HS-27A (cell line): ENCODE data around the gene TSEN15.
"Not testable (repeated sequence)": the region's sequence is repeated elsewhere in the genome, so short reads cannot be mapped to it uniquely, and the experiment has no call there.

Source experiments
- DNase-seq: peaks from one replicate; pipeline ENCODE4 v3.0.0-alpha.2; 2012; ENCODE audit warnings: low read depth, missing footprints

Gene TSEN15

DNA sequence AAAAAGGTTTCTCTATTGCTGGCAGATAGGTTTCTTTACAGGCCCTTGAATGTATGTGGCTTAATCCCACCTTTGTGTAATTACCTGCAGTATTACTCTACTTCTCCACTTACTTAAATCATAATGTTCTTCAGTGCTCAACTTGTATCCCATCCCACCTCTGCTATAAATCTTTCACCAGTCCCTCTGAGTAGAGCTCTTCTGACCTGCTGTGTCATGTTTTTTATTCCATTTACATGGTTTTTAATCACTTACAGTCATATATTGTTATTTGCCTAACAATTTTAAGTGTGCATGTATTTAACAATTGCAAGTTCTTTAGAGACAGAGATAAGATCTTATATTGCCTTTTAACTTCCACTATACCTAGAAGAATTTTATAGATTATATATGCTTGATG, 2.4 kb downstream of the TSEN15 start:
- DNase-seq, result no peak

DNA sequence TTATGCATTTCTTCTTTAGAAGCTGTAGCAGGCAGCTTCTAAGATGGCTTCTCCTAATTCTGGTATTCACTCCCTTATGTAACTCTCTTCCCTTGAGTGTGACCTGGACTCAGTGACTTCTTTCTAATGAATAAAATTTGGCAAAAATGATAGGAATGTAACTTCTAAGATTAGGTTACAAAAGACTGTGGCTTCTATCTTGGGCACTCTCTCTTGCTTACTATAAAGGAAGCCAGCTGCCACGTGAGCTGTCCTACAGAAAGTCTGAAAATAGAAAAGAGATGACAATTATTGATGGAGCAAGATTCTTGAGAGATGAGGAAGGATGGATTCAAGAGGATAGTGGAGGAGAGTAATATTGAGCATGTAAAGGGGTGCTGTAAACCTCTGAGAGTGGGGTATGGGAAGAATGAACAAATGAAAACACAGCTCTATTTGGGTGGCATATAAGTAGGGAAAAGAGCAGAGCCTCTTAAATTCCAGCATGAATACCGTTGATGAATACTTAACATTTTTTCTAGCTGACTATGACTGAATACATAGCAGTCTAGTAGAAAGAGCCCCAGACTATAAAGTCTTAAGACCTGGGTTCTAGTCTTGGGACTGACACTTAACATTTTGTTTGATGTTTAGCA, 5.5 kb downstream of the TSEN15 start:
- DNase-seq, result peak; percentile 91

DNA sequence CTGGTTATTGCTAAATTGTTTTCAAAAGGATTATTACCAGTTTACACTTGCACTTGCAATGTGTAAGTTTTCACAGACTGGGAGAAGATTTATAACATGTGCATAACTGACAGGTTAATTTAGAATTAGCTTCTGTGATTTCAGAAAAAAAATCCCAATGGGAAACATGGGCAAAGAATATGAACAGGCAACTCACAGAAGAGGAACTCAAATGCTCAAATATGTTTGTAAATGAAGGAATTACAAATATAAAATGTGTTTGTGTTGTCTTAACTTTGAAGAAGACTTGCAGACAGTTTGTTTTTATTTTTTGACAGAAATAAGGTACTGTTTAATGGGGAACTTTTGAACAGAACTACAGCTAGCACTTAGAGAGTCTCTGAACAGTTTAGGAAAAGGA, 8.4 kb downstream of the TSEN15 start:
- no peak for DNase-seq

DNA sequence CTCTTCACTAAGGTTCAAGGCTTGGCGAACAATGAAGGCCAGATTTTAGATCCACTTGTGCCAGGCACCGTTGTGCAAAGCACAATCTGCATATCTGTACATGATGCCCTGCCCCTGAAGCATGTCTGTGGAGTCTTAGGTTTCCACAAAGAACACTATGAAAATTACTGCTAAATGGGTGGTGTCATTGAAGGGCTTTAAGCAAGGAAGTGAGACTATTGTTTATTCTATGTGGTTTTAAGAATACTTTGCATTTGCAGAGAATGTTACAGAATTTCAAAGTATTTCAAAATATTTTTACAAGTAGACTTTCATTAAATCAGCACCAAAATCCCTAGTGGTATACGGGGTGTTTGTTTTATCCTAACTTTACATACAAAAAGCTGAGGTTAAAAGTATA, 8.8 kb downstream of the TSEN15 start:
- no peak for DNase-seq

DNA sequence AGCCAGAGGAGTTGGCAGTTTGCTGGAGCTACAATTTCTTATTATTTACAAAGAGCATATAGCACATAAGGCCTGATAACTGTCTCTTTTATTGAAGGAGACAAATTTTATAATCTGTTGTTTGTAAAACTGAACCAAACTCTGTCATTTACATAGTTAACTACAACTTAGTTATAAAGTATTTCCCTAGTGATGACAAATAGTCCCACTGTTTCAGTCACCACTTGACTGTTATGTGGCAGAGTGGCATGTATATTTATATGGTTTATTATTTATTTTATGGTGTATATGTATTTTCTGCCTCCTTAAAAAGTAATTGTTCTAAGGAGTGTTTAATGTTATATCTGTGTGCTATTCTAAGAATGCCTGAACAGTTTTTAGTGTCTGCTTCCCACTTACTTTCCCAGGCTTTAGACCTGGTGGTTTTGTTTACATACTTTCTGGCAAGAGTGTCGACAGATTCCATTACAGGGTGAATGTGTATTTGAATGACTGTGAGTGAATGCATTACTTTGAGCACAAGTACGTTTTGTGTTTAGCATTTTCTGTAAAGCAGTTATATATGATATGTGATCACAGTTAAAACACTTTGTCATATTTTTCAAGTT, 10.0 kb downstream of the TSEN15 start:
- DNase-seq, result no peak

DNA sequence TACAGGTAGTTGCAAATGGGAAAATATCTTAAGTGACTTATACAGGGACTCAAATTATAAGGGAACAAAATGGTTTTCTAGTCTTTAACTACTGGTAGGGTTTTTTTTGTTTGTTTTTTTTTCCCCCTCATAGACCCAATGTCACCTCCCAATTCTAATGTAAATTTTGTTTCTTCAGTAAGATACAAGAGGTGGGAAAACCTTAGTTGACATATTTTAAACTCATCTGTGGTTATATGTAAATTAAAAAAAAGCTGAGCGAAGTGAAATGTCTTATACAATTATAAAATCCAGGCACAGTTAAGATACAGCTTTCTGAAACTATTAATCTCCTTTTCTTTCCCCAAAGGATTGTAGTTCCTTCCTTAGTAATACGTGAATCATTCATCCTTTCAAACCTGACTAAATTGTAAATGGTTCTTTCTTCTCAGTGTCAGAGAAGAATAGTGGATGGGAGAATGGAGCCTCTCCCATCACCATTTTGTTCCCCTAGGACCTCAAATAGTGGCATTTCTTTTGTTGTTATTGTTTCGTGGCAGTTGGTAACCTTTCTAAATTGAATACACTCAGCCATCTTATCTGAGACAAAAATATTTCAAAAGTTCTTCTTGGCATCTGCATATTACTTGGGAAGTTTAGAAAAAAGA, 11.2 kb downstream of the TSEN15 start:
- no peak for DNase-seq

DNA sequence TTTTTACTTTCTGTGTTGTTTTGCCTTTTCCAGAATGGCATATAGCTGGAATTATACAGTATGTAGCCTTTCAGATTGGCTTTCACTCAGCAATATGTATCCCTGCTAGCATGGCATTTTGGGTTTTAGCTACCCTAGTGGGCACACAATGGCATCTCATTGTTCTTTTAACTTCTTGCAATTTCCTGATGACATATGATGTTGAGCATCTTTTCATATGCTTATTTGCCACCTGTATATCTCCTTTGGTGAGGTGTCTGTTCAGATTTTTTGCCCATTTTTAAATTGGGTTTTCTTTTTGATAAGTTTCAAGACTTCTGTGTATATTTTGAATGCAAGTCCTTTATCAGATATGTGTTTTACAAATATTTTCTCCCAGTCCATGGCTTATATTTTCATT, 14.0 kb downstream of the TSEN15 start:
- DNase-seq, result no peak

DNA sequence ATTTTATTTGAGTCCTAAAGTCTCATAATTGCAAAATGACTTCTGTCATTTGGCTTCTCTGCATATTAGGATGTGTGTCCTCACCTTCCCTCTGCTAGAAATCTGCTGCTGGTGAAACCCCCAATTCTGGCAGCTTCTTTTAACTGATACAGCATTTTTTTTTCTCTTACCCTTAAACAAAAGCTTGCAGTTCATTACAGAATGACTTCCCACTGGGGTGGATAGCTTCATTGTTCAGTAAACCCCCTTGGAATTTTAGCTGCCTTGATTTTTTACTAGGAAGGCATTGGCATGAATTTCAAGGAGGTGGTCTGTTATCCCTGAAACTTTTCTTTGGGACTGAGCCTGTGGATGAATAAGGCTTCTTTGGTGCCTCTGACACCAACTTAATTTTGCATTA, 16.8 kb downstream of the TSEN15 start:
- no peak for DNase-seq

DNA sequence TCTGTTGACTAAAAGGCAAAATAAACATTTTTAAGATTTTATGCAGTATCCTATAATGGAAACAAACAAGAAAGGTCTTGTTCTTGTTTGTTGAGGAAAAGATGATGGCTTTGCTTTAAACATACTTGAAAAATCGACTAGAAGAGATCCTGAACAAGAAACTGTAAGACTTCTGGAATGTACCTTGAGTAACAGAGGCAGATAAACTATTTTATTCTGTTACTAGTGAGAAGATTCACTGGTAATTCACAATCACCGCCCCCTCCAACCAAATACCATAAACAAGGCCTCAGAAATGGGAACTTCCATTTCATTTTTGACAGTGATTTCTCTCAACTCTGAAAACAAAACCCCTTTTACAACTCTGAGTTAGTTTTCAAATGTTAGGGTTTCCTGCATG, 18.1 kb downstream of the TSEN15 start:
- DNase-seq, result no peak

DNA sequence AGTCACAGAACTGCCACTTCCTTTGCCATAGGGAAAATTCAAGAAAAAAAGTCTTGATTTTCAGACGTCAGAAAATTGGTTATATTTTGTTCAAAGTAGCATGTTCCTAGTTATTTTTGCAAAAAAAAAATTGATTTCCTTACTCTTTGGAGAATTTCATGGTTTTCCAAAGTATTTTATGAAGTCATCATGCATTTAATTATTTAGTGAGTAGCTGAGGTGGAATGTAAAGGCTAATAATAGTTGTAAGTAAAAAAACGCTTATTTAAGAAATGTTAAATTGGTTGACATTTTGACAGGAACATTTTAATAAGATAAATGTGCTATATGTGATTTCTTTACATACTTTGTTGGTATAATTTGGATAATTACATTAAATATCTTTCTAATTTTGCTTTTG, 20.8 kb downstream of the TSEN15 start:
- no peak for DNase-seq

DNA sequence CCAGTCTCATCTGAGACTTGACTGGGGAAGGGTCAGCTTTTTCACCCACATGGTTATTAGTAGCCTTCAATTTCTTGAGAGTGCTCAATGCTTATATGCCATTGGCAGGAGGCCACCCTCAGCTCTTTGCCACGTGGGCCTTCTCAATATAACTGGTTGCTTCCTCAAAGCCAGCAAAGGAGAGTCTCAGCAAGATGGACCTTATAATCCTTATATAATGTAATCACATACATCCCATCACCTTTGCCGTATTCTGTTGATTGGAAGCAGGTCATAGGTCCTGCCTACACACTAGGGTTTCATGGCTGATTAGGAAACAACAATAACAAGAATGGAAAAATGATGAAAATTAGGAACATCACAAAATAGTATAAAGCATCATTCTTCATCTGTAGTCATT, 22.9 kb downstream of the TSEN15 start:
- no peak for DNase-seq

DNA sequence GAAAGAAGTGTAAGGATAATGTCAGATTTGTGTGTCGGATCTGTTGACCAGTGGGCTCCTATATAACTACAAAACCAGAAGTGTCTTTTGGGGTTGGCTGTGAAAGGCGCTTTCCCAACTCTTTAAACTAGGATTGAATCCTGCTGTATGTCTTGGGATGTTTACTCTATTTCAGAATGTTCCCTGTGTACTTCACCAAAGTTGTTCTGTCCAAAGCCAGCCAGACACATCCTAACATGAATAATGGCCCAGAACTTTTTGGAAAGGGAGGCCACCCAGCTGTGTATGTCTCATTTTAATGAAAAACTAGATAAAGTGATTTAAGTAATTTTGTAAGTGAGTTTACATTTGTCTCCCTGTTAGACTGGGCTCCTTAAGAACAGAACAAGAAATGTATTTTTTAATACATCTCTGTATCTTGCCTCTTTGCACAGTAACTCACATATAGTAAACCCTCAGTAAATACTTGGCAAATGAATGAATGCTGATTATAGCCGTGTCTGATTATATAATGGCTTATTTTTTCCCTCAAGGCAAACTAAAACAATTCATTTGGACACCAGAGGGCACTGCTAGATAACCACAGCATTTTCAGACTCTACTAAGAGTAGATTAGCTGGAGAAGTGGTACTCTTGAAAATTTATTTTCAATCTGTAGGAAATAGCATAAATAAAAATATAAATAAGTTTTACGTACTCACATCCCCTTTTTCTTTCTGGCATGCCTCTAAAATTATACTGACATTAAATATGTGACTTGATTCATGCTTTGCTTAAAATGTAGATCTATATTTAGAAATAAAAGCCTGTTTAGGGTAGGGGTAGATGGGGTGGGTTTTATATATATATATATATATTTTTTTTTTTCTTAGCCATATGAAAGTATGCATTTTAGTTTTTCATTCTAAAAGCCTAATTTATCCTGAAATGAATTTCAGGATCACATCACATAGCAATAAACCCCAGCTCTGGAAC, 23.8 kb downstream of the TSEN15 start:
- no peak for DNase-seq

DNA sequence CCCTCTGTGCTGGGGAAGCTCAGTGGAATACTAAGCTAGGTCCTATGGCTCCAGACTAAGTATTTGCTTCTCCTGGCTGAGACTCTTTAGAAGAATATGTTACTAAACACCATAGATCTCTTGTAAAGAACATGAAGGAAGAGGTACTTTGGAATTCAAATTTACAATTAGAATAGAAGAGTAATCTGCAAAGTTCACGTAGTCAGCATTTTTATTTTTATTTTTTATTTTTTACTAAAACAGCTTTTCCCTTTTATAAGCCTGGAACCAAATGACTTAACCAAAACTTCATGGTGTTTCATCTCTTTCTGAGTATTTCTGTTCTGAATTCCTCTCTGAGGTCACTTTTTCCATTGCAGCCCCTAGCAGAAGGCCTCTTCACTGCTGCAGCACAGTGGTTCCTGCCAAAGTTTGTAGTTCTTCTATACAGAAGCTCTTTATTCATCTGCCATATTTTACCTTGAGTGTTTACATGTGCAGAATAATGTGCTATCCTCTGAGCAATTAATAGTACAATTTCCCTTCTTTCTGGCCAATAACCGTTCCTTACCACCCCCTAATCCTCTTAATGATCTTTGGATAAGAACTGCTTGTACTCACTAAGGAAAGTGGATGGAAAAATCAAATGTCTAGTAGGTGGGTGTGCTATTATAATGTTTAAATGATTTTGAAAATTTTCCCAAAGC, 27.2 kb downstream of the TSEN15 start:
- DNase-seq, result no peak

DNA sequence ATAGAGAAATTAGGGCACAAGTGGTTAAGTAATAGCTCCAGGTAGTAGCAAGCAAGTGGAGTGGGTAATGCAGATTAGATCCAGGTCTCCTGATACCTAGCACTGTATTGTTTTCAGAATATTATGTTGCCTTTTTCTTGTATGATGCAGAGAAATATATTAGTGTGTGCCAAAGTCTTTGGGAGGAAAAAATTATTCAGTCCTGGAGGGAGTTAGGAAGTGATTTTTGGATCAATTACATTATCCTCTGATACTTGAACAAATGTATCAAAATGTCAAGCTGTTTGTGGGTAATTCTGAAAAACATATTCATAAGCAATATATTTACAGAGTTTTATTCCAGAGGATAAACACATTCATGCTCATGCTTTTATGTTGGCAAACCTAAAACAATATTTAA, 28.8 kb downstream of the TSEN15 start:
- DNase-seq, result no peak

DNA sequence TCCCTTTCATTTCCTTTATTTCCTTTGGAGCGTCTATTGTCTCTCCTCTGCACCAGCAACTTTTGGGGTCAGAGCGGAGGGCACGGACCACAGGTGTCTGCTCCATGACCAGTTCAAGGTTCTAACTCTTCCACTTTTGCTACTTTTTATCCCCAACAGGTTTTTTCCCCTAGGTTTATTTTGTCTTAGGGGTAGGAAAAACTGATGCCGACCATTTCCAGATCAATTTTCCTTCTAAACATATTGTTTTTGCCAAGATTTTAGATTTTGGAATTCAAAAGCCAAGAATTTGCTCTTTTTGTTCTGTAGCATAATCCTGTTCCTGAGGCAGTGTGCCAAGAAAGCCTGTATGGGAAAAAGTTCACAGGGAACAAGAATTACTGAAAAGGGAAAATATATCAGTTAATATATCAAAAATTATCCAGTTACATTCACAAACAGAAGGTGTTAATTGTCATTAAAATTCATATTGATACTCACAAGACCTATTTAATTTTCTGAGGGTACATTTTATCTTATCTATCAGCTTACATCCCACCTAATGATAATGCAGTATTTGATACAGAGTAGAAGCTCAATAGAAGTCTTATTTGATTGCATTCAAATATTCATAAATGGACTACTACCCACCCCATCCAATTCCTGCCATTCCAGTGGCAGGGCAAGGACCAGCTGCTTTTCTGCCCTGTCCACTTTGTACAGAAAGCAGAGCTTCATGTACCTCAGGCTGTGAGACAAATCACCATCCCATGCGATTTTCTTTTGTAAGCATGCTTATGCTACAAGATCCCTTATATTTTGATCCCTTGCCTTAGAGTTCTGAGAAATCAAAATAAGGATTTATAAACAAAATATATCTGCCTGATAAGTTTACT, 31.2 kb downstream of the TSEN15 start:
- DNase-seq, result no peak

DNA sequence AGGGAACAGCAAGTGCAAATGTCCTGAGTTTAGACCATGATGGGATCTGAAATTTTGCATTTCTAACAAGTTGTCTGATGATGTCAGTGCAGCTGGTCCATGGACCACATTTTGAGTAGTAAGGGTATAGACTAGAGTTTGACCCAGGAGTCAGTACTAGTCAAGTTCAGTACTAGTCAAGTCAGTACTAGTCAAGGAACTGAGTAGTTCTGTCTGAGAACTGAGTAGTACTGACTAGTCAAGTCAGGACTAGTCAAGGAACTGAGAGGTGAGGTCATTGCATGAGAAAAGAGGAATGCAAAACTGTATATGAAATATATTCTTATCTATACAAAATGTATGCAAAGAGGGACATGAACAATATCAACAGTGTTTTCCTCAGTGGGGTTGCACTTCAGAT, 34.1 kb downstream of the TSEN15 start:
- no peak for DNase-seq

DNA sequence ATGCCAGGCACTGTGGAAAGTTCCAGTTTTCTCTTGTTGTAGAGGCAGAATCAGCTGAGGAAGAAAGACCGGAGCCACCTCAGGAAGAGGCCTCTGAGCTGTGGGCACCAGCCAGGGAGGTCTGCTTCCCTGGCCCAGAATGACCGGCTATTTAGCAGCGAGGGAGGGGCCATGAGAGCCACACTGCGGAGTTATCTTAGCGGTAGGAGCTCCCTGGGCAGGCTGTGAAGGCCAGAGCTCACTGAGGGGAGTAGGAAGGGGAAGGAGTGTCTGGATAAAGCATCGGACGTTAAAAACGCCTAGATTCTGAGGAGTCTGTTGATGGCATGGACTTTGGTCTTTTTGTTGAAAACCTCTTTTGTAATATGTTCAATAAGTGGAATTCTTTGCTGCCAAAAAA, 36.5 kb downstream of the TSEN15 start:
- no peak for DNase-seq

DNA sequence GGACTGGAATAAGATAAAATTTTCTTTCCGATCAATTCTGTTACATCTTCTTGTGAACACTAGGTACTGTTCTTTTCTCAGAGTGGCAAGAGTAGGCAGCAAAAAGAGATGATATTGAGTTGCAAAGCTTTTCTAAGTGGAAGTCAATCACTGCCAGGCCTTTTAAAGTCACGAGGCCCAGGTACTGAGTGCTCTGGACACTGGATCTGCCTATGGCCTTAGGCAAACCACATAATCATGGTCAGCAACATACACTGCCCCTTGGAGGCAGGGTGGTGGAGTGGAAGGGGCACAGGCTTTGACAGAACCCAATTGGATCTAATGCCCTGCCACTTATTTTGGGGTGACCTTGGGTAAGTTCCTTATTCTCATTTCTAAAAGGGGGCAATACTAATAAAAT, 41.5 kb downstream of the TSEN15 start:
- no peak for DNase-seq

DNA sequence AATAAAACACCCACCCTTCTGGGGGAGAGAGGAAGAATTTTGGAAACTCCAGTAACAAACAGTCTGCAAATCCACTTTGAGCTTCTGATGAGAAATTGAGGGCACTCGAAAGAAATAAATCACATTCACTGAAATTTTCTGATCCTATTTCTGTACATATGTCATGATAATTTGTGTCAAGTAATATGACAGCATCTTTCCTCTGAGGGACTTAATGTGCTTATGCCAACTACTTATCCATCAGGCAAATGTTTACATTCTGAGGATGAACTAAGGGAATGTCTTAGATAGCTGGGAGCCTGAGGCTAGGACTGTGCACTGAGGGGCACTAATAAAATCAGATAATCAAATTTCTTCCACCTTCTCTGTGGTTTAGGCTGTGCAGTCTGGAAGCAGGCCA, 44.5 kb downstream of the TSEN15 start:
- DNase-seq, result no peak

DNA sequence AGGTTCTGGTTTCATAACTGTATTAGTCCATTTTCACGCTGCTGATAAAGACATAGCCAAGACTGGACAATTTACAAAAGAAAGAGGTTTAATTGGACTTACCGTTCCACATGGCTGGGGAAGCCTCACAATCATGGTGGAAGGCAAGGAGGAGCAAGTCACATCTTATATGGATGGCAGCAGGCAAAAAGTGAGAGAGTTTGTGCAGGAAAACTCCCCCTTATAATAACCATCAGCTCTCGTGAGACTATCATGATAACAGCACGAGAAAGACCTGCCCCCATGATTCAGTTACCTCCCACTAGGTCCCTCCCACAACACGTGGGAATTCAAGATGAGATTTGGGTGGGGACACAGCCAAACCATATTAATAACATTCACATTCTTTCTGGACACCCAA, 45.0 kb downstream of the TSEN15 start:
- not testable (repeated sequence) for DNase-seq

DNA sequence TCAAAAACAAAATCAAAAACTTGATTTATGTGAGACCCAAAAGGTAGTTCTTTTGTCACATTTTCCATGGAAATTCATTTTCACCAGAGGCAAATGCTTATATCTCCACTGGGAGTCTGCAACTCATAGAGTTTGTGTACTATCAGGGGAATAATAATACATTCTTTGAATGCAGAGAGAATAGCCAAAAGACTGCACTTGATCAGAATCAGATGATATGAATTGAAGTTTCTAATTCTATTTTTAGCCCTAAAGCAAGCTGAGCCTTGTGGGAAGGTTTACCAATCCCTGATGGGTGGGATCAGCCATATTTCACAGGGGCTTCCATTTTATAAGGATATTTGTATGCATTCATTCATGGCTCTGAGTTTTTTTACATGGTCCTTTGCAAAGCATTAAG, 49.6 kb downstream of the TSEN15 start:
- no peak for DNase-seq
